Lung (tissue), 12 donors: ENCODE data around the gene TMEM45A. TPM values are rescaled to one million over a fixed set of nuclear protein-coding genes. Genes with fewer than 3 reads are reported as not detected.

ENCODE experiments used
- ATAC-seq: fragments of 200-7000 bp; cut with Tn5 transposase; one replicate; pipeline ENCODE4 v1.9.1; 2020; ENCODE audit warnings: moderate number of reproducible peaks; ENCODE audit not compliant: insufficient read depth, low FRiP score
- DNase-seq, 3 donors: peaks; one replicate each; pipeline ENCODE4 v3.0.0-alpha.2; 2013 to 2017
- H3K27ac ChIP-seq, 2 donors: one replicate each; pipeline ENCODE4 v1.5.1; 2013; ENCODE audit warnings: mild to moderate bottlenecking in 2 of 2, moderate library complexity in 2 of 2, control low read depth in 1 of 2, inconsistent platforms in 1 of 2, low read depth in 1 of 2, low read length in 1 of 2
- H3K27me3 ChIP-seq, 3 donors: one replicate each; pipeline ENCODE4 v1.5.1; 2013; ENCODE audit warnings: low read length in 2 of 3; ENCODE audit not compliant: control insufficient read depth in 3 of 3, insufficient read depth in 3 of 3
- H3K36me3 ChIP-seq, 4 donors: one replicate each; pipeline ENCODE4 v1.5.1; 2013; ENCODE audit warnings: low read length in 4 of 4, mild to moderate bottlenecking in 1 of 4, moderate library complexity in 1 of 4; ENCODE audit not compliant: control insufficient read depth in 4 of 4, insufficient read depth in 4 of 4
- H3K4me1 ChIP-seq, 5 donors: one replicate each; pipeline ENCODE4 v1.5.1; 2013; ENCODE audit warnings: low read length in 5 of 5, mild to moderate bottlenecking in 2 of 5, moderate library complexity in 1 of 5; ENCODE audit not compliant: control insufficient read depth in 5 of 5, insufficient read depth in 5 of 5
- H3K4me3 ChIP-seq: one replicate; pipeline ENCODE4 v1.5.1; 2013; ENCODE audit warnings: mild to moderate bottlenecking, control low read depth, moderate library complexity
- H3K9ac ChIP-seq, 2 donors: one replicate each; pipeline ENCODE4 v1.5.1; 2013; ENCODE audit warnings: low read length in 2 of 2, control low read depth in 1 of 2; ENCODE audit not compliant: insufficient read depth in 1 of 2
- H3K9me3 ChIP-seq, 4 donors: one replicate each; pipeline ENCODE4 v1.5.1; 2013; ENCODE audit warnings: low read length in 3 of 4, mild to moderate bottlenecking in 1 of 4, moderate library complexity in 1 of 4; ENCODE audit not compliant: control insufficient read depth in 4 of 4, insufficient read depth in 3 of 4
- whole genome bisulfite sequencing, 2 donors: extraction: QIAGEN DNeasy Blood & Tissue Kit; methylation state at CpG; one replicate each; pipeline ENCODE4 v1.1.7; 2013; 5-methylcytosine and 5-hydroxymethylcytosine counted together
- polyA plus RNA-seq, 2 donors: library from polyadenylated mRNA; stranded (reverse); fragments of 200-250 nt; gene quantifications; one replicate each; pipeline ENCODE4 v1.2.1, GENCODE V29; 2013
- total RNA-seq, 2 donors: library from RNA; depleted of rRNA in 1 of 2; stranded (reverse); fragments of >200 nt in 1 of 2; gene quantifications; one replicate each; pipeline ENCODE4 v1.2.1, GENCODE V29; 2014 to 2021
- TF ChIP-seq, protein P1 (sequence below): IDR thresholded peaks from 2 replicates; pipeline ENCODE4 v1.5.1; 2012; ENCODE audit warnings: mild to moderate bottlenecking; ENCODE audit errors: control extremely low read depth, extremely low read depth
- donor health status: control.
- donor health status: control.
- donor health status: Bipolar disorder and iron deficiency.
- donor health status: healthy.
- donor health status: DM: yes; HTN: yes; CAD: no.

TMEM45A gene
- total and polyA plus RNA-seq, 4 donors, result 7.8 to 37.6 (median 26.0) TPM

DNA sequence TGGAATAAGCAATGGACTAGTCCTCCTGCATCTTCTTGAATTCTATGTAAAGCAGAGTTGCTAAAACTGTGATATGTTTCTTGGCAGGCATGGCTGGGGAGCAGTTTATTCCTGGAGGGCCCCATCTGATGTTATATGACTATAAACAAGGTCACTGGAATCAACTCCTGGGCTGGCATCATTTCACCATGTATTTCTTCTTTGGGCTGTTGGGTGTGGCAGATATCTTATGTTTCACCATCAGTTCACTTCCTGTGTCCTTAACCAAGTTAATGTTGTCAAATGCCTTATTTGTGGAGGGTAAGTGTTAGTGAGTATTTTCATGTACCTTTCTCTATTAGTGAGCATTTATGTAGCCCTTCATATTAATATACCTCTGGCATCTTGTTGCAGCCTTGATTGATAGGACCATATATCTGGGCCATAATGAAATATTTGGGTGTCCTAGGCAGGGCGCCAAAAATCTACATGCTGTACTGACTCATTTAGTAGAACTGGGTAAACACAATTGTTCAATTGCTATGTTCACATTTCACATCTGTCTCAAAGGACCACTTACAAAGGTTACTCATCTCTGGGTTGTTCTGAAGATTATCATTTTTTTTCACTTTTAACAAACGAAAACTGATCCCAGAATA is 64.4 kb downstream of the TMEM45A start:
- Histone ChIP-seq H3K9ac (no peak overlapping the region), H3K27ac (no peak overlapping the region), H3K36me3 (peaks cover 0 to 8% (median 2%) of the 10 kb centered on the region in 4 donors), H3K4me3 (no peak overlapping the region), H3K9me3 (no peaks in the 10 kb centered on the region), H3K4me1 (peaks cover 0 to 21% (median 7%) of the 10 kb centered on the region in 5 donors), H3K27me3 (no peaks in the 10 kb centered on the region)
- no peak for DNase-seq
- TF ChIP-seq, protein P1, sequence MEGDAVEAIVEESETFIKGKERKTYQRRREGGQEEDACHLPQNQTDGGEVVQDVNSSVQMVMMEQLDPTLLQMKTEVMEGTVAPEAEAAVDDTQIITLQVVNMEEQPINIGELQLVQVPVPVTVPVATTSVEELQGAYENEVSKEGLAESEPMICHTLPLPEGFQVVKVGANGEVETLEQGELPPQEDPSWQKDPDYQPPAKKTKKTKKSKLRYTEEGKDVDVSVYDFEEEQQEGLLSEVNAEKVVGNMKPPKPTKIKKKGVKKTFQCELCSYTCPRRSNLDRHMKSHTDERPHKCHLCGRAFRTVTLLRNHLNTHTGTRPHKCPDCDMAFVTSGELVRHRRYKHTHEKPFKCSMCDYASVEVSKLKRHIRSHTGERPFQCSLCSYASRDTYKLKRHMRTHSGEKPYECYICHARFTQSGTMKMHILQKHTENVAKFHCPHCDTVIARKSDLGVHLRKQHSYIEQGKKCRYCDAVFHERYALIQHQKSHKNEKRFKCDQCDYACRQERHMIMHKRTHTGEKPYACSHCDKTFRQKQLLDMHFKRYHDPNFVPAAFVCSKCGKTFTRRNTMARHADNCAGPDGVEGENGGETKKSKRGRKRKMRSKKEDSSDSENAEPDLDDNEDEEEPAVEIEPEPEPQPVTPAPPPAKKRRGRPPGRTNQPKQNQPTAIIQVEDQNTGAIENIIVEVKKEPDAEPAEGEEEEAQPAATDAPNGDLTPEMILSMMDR, result no peak
- ATAC-seq, result no peak
- whole genome bisulfite sequencing, 2 donors, result 88 to 94% methylated on average over 2 of the region's 2 CpGs

DNA sequence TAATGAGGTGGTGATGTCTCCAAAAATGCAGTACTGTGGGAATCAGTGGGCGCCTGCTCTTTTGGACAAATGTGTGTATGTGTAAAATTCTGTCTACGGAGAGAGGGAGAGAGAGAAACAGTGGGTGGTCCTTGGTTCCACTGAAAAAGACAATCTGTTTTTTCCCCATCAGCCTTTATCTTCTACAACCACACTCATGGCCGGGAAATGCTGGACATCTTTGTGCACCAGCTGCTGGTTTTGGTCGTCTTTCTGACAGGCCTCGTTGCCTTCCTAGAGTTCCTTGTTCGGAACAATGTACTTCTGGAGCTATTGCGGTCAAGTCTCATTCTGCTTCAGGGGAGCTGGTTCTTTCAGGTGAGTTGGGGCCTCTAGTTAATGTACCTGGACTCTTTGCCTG is 65.8 kb downstream of the TMEM45A start:
- ATAC-seq (no peak), DNase-seq (peak in 2 of 3 donors; percentile 22 to 46)
- Histone ChIP-seq H3K27me3 (no peaks in the 10 kb centered on the region), H3K9ac (no peak overlapping the region), H3K4me1 (peaks cover 0 to 21% (median 7%) of the 10 kb centered on the region in 5 donors), H3K36me3 (peaks cover 0 to 8% (median 2%) of the 10 kb centered on the region in 4 donors), H3K27ac (no peak overlapping the region), H3K4me3 (no peak overlapping the region), H3K9me3 (no peaks in the 10 kb centered on the region)
- TF ChIP-seq, protein P1, result no peak
- 90 to 93% methylated on average over 7 of the region's 7 CpGs for WGBS, 2 donors

DNA sequence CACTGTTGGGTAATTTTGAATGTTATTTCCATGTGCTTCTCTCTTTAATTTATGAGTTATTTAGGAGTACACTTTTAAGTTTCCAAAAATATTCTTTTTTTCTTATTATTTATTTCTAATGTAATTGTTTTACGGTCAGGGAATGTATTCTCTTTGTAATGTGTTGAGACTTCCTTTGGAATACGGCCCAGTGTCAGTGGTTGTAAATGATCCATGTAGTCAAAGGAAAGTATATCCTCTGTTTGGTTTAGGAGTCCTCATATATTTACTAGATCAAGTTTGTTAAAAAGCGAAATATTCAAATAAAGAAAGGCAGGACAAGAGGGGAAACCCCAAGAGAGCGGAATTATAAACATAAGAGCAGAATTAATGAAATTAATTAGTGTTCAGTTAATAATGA is 68.0 kb downstream of the TMEM45A start:
- Histone ChIP-seq H3K9ac (peak overlapping the region in 1 of 2 donors; percentile 35), H3K9me3 (no peaks in the 10 kb centered on the region), H3K4me1 (peaks cover 0 to 21% (median 7%) of the 10 kb centered on the region in 5 donors), H3K36me3 (peaks cover 0 to 8% (median 2%) of the 10 kb centered on the region in 4 donors), H3K27ac (no peak overlapping the region), H3K4me3 (no peak overlapping the region), H3K27me3 (no peaks in the 10 kb centered on the region)
- TF ChIP-seq, protein P1, result no peak
- ATAC-seq (no peak), DNase-seq (peak in 2 of 3 donors; percentile 35 to 42)
- 72 to 83% methylated on average over 4 of the region's 4 CpGs for WGBS, 2 donors
